GM19452 (cell line): ENCODE results near the gene KDM3B.
"Not testable (repeated sequence)": the region's sequence is repeated elsewhere in the genome, so short reads cannot be mapped to it uniquely, and the experiment has no call there.

Experiments used
- ATAC-seq: cut with Tn5 transposase; IDR thresholded peaks from one replicate; pipeline ENCODE4 v1.9.1; 2021; ENCODE audit not compliant: unreplicated experiment

Gene KDM3B

GRCh38 chr5:138352071-138352721 lies at the start of gene KDM3B:
KDM3B (plus strand) TSS chr5:138352685; CDS start chr5:138352796, 111 bp downstream.
- ATAC-seq = peak; percentile 66

DNA sequence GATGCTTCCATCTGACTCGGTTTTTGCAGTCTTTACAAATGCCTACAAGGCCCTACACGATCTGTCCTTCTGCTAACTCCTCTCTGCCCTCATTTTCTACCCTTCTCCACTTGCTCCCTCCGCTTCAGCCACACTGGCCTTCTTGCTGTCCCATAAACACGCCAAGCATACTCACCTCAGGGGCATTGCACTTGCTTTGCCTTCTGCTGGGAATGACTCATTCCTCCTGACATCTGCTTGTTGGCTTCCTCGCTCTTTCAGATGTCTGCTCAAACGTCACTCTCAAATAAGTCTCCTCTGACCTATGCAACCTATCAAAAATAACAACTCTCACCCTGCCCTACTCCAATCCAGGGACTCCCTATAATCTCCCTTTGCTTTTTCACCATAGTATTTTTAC lies 49.1 kb upstream of the KDM3B start:
- ATAC-seq = no peak

- no peak for ATAC-seq
Observed at GRCh38 chr5:138305797-138306196, 46.7 kb upstream of the KDM3B start.

DNA sequence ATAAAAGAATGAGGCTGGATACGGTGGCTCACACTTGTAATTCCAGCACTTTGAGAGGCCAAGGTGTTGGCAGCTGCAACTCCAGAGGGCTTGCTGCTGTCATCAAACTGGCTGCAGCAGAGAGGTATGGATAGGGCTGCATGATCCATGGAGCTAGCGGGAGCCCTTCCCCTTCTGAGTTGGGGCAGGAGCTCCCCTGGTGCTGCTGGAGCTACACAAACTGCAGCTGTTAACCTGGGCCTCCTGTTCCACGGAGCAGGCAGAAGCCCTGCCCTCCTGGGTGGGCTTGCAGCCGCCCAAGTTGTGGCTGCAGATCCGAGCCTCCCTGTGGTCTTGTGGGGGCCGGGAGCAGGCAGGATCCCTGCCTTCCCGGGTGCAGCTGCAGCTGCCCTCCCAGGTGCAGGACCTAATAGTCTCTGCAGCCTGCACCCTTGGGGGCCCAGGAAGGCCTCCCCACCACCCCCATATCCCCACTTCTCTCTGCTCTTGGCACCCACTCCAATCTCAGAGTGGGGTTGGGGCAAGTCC lies 36.7 kb upstream of the KDM3B start:
- ATAC-seq = no peak

DNA sequence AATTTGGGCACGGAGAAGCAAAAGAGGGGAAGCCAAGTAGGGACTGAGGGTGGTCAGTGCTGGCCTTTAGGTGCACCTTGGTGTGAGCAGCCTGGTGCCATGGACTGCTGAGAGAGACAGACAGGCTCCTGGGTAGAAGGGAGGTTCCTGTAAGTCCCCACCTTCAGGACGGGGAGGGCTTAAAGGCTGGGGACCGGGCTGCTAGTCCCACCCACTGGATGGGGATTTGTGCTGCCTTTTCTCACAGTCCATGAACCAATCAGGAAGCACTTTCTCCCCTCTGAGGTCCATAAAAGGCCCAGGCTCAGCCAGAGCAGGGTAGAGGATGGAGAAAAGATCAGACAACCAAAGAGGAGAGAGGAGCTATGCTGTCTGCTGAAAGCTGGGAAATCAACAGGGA lies 36.1 kb upstream of the KDM3B start:
- no peak for ATAC-seq

GRCh38 chr5:138318211-138318610 lies 34.3 kb upstream of the KDM3B start:
- ATAC-seq = not testable (repeated sequence)

DNA sequence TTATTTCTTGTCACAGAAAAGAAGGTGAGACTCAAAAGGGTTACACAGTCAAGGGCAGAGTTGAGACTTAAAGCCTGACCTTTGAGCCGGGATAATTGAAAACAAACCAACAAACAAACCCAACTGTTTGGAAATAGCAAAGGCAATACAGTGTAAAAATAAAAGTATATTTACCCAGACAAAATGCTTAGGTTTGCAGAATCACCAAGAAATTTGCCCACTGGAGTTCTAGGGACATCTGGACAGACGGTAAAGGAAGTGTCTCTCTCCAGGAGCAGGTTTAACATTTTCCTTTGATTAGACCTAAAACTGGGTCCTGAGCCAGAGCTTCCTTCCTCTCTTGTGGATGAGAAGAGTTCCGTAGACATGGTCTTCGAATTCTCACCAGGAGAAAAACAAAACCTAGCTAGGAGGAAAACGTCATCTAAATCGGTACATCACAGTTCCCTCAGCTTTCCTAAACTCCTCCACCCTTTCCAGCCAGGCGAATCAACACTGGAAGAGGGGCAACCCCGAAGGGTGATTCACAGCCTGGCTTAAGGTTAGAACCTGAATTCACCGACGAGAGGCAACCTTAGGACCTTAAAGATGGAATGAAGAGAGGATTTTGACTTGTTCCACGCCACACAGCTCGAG lies 21.6 kb upstream of the KDM3B start:
- ATAC-seq = no peak

GRCh38 chr5:138331449-138332368 lies 20.8 kb upstream of the KDM3B start, which contains the start of gene CDC25C:
CDC25C (minus strand) TSS chr5:138331804; CDS start chr5:138331180, 624 bp downstream.
- ATAC-seq = peak; percentile 99

GRCh38 chr5:138334867-138335447 lies 17.5 kb upstream of the KDM3B start:
- ATAC-seq = no peak

GRCh38 chr5:138336952-138337684 lies 15.4 kb upstream of the KDM3B start:
- ATAC-seq = peak; percentile 22

GRCh38 chr5:138337685-138338410 lies 14.6 kb upstream of the KDM3B start, which contains the start of gene FAM53C:
FAM53C (plus strand) TSS chr5:138338266; CDS start chr5:138341336, 3,070 bp downstream.
- peak; percentile 72 for ATAC-seq

DNA sequence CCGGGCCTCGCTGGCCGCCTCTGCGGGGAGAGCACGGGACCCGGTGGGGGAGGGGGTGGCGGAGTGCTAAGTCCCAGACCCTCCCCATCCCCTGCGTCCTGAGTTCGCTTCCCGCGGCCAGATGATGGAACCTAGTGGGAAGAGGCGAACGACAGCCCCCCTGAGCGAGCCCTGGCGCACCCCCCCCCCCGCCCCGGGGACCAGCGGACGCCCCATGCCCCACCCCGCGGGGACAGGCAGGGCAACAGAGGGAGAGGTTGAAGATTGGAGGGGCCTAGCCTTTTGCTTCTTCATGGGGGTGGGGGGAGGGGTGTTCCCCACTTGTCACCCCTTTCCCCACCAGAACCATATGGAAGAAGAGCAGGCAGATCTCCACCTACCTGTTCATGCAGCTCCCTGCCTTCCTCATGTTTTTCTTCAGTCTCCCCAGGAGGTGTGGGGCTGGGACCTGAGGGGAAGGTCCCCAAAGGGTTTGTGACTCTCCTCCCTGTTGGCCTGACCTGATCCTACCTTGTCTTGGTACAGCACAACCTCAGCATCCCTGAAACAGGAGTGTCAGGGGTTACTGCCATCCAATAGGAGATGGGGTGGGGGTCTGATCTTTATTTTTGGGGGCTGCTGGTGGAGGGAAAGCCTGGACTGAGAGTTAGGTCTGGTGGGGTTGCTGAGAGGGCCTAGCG lies 13.9 kb upstream of the KDM3B start:
- ATAC-seq = no peak

GRCh38 chr5:138339091-138339456 lies 13.4 kb upstream of the KDM3B start:
- no peak for ATAC-seq

DNA sequence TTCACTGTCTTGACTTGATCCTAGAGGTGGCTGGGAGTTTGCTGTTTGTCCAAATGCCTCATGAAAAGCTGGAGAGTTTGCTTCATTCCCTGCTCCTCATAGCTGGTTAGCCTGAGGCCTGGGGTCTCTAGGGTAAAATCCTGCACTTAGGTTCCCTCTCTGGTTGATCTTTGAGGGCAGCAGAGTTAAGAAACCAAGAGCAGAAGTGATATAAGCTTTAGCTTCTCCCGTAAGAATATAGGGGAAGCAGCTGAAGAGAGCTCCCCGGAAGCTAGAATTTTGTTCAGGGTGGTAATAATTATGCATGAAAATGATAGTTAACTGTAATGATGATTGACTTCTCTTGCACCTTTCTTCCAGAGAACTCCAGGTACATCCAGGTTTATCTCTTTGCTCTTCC lies 13.0 kb upstream of the KDM3B start:
- no peak for ATAC-seq

DNA sequence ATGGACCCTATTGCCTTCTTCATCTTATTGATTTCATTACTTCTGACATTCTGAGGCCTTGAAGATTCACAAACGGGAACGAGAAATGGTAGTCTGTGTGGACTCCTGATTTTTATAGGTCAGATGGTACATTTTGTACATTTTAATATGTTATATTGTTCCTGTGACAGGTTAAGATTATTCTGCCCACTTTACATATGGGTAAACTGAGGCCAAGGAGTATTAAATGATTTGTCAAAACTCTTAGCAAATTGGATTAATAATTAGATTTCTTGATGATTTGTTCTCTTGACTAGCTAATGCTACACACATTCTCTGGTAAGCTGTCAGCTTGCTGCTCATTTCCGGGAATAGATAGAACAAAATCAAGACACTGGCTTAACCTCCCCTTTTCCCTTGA lies 12.5 kb upstream of the KDM3B start:
- no peak for ATAC-seq

- ATAC-seq = no peak
Observed at GRCh38 chr5:138344887-138345622, 7.4 kb upstream of the KDM3B start.

DNA sequence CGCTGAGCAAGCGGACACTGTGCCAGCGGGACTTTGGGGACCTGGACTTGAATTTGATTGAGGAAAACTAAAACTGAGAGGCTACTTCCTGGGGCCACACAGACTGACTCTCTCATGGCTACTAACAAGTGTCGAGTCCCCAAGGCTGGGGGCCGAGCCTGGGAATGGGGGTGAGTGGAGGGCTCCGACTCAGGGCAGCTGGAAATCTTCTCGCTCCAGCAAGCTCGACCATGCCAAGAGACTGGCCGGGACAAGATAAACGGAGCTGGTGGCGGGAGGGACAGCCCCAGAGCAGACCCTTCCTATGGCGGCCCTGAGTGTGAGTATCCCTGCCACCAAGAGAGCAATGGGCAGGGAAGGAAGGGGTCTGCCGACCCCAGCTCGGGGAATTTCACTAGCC lies 5.6 kb upstream of the KDM3B start:
- no peak for ATAC-seq

- ATAC-seq = no peak
Observed at GRCh38 chr5:138349852-138350562, 2.5 kb upstream of the KDM3B start.
